ENCODE results near the gene QTRT2. TPM values are rescaled to one million over a fixed set of nuclear protein-coding genes. Genes with fewer than 3 reads are reported as not detected.

QTRT2 gene
- total RNA-seq, 2 experiments from 2014 or later: 43.1 to 57.2 TPM

- Histone ChIP-seq H3K9me3 (ENCODE audit: low read length) (no peaks in the 10 kb centered on the region), H3K27ac (ENCODE audit: low read depth, low read length, poor library complexity, severe bottlenecking) (no peak overlapping the region), H3K4me1 (ENCODE audit: insufficient read depth, low read length, poor library complexity, severe bottlenecking) (no peaks in the 10 kb centered on the region), H2AFZ (ENCODE audit: low read length) (no peak overlapping the region), H3K9me2 (ENCODE audit: insufficient read depth, low read length) (no peaks in the 10 kb centered on the region), H3K4me3 (ENCODE audit: low read depth, low read length, poor library complexity, severe bottlenecking) (no peak overlapping the region), H3K36me3 (ENCODE audit: insufficient read depth, low read length) (peaks cover 93% of the 10 kb centered on the region), H3K4me2 (ENCODE audit: low read length) (no peak overlapping the region), H3K79me2 (ENCODE audit: insufficient read depth, low read depth, low read length) (peaks cover 40% of the 10 kb centered on the region), H4K20me1 (ENCODE audit: insufficient read depth, low read length) (peaks cover 11% of the 10 kb centered on the region)
- no TSS peak for BruUV-seq (replicated peaks)
- POLR2A ChIA-PET: interaction anchor here (0.5 to 1.2 kb wide), 3 partner anchors 9 to 307 kb away, joined by 3 to 9 read pairs (median 4); partner anchors contain the start of genes CCDC191 and QTRT2
- CTCF ChIA-PET (ENCODE audit: unreplicated experiment): no interaction called here
- intact Hi-C loops (cut with micrococcal nuclease; ENCODE audit: unreplicated experiment): no loop called here
- no peak for DNase-seq (ENCODE audit: low spot score)
- no peak for TF ChIP-seq EZH2phosphoT487 (IDR thresholded peaks at IDR 0.05; ENCODE audit: borderline replicate concordance, low read depth, low read length)
- no peak for TF ChIP-seq CTCF (conservative IDR thresholded peaks at IDR 0.05; ENCODE audit: low read length)
Measured at GRCh38 chr3:114067804-114068203, 11.3 kb downstream of the QTRT2 start.

GRCh38 chr3:114068336-114068735, 11.8 kb downstream of the QTRT2 start:
- BruUV-seq (replicated peaks): no TSS peak
- Histone ChIP-seq H3K4me2 (ENCODE audit: low read length) (no peak overlapping the region), H3K27ac (ENCODE audit: low read depth, low read length, poor library complexity, severe bottlenecking) (no peak overlapping the region), H3K79me2 (ENCODE audit: insufficient read depth, low read depth, low read length) (peaks cover 34% of the 10 kb centered on the region), H4K20me1 (ENCODE audit: insufficient read depth, low read length) (peaks cover 11% of the 10 kb centered on the region), H2AFZ (ENCODE audit: low read length) (no peak overlapping the region), H3K9me2 (ENCODE audit: insufficient read depth, low read length) (no peaks in the 10 kb centered on the region), H3K36me3 (ENCODE audit: insufficient read depth, low read length) (peaks cover 96% of the 10 kb centered on the region), H3K4me3 (ENCODE audit: low read depth, low read length, poor library complexity, severe bottlenecking) (no peak overlapping the region), H3K4me1 (ENCODE audit: insufficient read depth, low read length, poor library complexity, severe bottlenecking) (no peaks in the 10 kb centered on the region), H3K9me3 (ENCODE audit: low read length) (no peaks in the 10 kb centered on the region)
- ChIA-PET CTCF (ENCODE audit: unreplicated experiment) (no interaction called here), POLR2A (no interaction called here)
- TF ChIP-seq EZH2phosphoT487 (IDR thresholded peaks at IDR 0.05; ENCODE audit: borderline replicate concordance, low read depth, low read length): no peak
- no peak for TF ChIP-seq CTCF (conservative IDR thresholded peaks at IDR 0.05; ENCODE audit: low read length)
- intact Hi-C loops (cut with micrococcal nuclease; ENCODE audit: unreplicated experiment): no loop called here
- DNase-seq (ENCODE audit: low spot score): no peak

GRCh38 chr3:114071786-114072185, 15.2 kb downstream of the QTRT2 start:
- CTCF ChIA-PET (ENCODE audit: unreplicated experiment): no interaction called here
- no TSS peak for BruUV-seq (replicated peaks)
- no peaks in the 10 kb centered on the region for H3K9me2 ChIP-seq (ENCODE audit: insufficient read depth, low read length)

More at GRCh38 chr3:114071786-114072185, 15.2 kb downstream of the QTRT2 start:
- Histone ChIP-seq H3K4me1 (ENCODE audit: insufficient read depth, low read length, poor library complexity, severe bottlenecking) (no peaks in the 10 kb centered on the region), H3K9me3 (ENCODE audit: low read length) (no peaks in the 10 kb centered on the region), H3K27ac (ENCODE audit: low read depth, low read length, poor library complexity, severe bottlenecking) (no peak overlapping the region), H3K4me2 (ENCODE audit: low read length) (no peak overlapping the region), H3K36me3 (ENCODE audit: insufficient read depth, low read length) (peaks cover 99% of the 10 kb centered on the region), H4K20me1 (ENCODE audit: insufficient read depth, low read length) (no peaks in the 10 kb centered on the region), H3K4me3 (ENCODE audit: low read depth, low read length, poor library complexity, severe bottlenecking) (no peak overlapping the region), H3K79me2 (ENCODE audit: insufficient read depth, low read depth, low read length) (peaks cover 11% of the 10 kb centered on the region; the same call in 1 of the 2 replicates), H2AFZ (ENCODE audit: low read length) (no peak overlapping the region)
- TF ChIP-seq EZH2phosphoT487 (IDR thresholded peaks at IDR 0.05; ENCODE audit: borderline replicate concordance, low read depth, low read length) (no peak), CTCF (conservative IDR thresholded peaks at IDR 0.05; ENCODE audit: low read length) (no peak)
- POLR2A ChIA-PET: interaction anchor here (0.5 to 1.4 kb wide), 3 partner anchors 8 to 216 kb away, joined by 3 to 4 read pairs (median 4); no protein-coding TSS in a partner anchor
- intact Hi-C loops (cut with micrococcal nuclease; ENCODE audit: unreplicated experiment): no loop called here
- no peak for DNase-seq (ENCODE audit: low spot score)

Data from OCI-LY7 (cell line).